NB4 (cell line): Measurements from ENCODE around the gene DOCK3.

Experiments used
- CTCF ChIP-seq: IDR thresholded peaks from one replicate; pipeline ENCODE4 v1.5.1; 2012; ENCODE audit warnings: low read depth, low read length
- MAX ChIP-seq: IDR thresholded peaks from 2 replicates; pipeline ENCODE4 v1.6.1; 2011; ENCODE audit warnings: low read depth, low read length
- POLR2A ChIP-seq: IDR thresholded peaks from 2 replicates; pipeline ENCODE4 v1.6.1; 2011; ENCODE audit warnings: mild to moderate bottlenecking; ENCODE audit not compliant: insufficient read length; ENCODE audit errors: extremely low read depth

- TF ChIP-seq CTCF (no peak), POLR2A (no peak), MAX (no peak)
These were observed 16.3 kb upstream of the DOCK3 start for GRCh38 chr3:50658416-50658815.
